Stimulated activated CD8-positive, alpha-beta memory T cell treated with anti-CD3 and anti-CD28 coated beads, Interleukin-15, amount 100 ng/mL, for 4 hours (primary cell): Measurements from ENCODE around the gene SLC24A3.
"Not testable (repeated sequence)": the region's sequence is repeated elsewhere in the genome, so short reads cannot be mapped to it uniquely, and the experiment has no call there.

ENCODE experiments used
- DNase-seq, 2 donors: peaks; one replicate each; pipeline ENCODE4 v3.0.0-alpha.2; 2020; ENCODE audit warnings: low read depth in 2 of 2

SLC24A3 gene

DNA sequence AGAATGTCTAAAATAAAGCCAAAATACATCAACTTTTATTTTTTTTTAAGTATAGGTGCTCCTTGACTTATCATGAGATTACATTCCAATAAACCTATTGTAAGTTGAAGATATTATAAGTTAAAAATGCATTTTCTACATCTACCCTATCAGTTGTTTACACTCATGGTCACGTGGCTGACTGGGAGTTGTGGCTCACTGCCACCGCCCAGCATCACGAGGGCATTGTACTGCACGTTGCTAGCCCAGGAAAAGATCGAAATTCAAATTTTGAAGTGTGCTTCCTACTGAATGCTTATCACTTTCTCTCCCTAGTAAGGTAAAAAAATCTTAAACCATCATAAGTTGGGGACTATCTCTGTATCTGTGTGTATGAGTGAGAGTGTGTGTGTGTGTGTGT is 419.0 kb downstream of the SLC24A3 start:
- no peak for DNase-seq

DNA sequence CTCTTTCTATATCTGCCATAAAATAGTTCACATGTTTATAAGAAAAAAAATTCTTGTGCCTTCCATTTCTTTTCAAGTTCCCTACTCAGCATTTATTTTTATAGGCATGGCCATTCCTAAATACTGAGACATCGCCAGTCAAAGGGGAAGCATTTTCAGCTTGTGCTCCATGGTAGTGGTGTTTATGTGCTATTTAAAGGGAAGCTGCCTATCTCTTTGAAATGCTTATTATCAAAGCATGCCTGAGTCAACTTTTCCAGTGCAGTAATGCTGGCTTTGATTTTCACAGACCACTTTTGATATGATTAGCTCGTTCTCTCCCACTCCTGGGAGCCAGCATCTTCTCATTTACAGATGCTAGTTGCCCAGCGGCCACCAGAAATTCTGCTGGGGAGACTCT is 421.5 kb downstream of the SLC24A3 start:
- DNase-seq: no peak

DNA sequence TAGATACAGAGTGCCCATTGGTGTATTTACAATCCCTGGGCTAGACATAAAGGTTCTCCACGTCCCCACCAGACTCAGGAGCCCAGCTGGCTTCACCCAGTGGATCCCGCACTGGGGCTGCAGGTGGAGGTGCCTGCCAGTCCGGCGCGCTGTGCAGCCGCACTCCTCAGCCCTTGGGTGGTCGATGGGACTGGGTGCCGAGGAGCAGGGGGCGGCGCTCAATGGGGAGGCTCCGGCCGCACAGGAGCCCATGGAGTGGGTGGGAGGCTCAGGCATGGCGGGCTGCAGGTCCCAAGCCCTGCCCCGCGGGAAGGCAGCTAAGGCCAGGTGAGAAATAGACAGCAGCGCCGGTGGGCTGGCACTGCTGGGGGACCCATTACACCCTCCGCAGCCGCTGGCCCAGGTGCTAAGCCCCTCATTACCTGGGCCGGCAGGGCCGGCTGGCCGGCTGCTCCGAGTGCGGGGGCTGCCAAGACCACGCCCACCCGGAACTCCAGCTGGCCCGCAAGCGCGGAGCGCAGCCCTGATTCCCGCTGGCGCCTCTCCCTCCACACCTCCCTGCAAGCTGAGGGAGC is 427.1 kb downstream of the SLC24A3 start:
- DNase-seq: not testable (repeated sequence)

DNA sequence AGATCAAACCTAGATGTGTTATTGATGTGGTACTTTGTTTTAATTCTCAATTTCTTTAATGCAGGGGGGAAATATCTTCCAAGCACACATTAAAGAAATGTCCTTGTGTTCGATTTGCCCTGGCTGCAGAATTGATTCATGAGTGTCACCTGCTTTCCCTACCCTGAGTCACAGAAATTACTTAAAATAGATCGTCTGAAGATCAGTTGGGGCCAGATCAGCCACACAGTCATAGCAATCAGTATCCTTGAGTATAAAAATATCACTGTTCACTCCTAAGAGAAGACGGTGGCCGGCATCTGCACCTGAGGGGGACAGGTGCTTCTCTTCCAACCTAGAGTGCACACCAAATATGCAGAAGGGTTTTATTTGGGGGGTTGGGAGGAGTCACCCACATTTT is 430.4 kb downstream of the SLC24A3 start:
- no peak for DNase-seq

DNA sequence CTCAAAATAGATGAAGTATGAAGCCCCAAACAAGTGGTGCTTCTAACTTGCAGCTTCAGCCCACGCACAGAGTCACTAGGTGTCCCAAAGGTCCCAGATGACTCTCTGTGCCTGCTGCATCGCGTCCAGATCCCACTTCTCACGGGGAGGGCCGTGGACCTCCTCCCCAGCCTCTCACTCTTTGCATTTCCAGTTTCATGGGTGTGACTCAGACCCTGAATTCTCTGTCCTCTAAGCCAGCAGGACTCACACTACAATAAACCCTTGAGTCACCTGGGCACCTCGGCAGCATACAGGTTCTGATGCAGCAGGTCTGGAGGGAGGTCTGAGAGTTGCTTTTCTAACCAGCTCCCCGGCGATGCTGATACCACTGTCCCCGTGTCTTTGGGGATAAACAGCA is 431.6 kb downstream of the SLC24A3 start:
- DNase-seq: no peak

DNA sequence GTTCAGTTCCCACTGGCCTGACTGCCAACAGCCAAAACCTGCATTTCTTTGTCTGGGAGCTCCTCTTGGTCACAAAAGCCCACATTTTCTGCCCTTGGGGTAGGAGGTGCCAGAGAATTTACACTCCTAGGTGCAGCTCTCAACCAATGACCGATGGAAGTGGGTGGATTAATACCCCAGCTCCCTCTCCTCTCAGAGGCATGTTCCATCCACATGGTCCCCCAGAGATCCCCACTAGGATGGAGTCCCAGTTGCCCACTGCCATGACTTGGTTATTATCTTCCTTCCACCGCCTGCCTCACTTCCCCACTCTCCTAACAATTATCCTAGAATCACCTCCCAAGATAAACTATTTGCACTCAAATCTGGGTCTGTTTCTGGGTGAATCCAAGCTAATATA is 434.5 kb downstream of the SLC24A3 start:
- DNase-seq: no peak

DNA sequence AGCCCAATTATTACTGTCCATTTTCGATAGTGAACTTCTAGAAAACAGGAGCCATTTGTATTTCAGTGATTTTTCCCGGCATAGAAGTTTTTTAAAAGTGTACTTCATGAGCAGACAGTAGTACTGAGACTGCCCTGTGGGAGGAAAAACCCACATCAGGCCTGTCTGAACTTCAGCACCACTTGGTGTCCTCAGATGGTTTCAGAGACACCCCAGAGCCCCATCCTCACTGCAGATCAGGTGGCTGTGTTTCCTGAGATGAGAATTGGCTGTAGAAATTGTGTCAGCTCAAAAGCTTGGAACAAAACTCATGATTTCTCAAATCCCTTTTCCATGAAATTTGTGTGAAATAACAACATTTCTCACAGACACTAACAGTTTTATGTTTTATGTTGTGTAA is 435.6 kb downstream of the SLC24A3 start:
- no peak for DNase-seq

DNA sequence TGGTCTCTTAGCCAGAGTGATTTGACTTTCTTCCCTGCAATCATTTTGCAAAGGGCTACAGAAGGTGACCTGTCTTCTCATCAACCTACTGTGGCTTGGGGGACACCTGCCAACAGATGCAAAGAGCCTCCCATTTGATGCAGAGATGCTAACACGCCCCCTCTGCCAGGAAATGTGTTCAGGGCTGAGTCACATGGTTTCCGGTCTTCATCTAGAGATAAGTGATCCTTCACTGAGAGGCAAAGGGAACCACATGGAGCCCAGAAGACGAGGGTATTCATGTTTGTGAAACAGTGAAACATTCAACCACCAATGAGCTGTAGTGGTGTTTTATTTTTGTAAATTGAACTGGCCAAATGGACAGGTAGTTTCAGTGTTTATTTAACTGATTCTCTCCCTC is 436.6 kb downstream of the SLC24A3 start:
- DNase-seq: no peak

DNA sequence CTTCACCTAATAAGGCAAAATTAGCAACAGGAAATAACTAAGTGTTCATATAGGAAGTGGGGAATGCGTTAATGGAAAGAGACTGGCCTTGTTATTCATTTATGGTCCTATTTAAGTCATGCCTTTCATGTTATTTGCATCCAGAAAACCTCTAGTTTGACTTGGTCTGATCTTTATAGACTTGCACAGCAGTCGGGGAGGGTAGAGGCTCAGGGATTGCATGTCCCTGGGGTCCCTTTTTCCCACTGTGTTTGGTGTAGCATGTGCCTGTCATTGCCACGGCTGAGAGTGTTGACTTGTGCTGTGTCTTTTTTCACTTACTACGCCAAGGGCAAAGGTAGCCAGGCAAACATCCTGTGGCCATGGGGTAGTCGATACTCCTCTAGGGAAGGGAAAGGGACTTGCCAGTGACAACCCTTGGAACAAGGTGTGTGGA is 440.2 kb downstream of the SLC24A3 start:
- DNase-seq: no peak

DNA sequence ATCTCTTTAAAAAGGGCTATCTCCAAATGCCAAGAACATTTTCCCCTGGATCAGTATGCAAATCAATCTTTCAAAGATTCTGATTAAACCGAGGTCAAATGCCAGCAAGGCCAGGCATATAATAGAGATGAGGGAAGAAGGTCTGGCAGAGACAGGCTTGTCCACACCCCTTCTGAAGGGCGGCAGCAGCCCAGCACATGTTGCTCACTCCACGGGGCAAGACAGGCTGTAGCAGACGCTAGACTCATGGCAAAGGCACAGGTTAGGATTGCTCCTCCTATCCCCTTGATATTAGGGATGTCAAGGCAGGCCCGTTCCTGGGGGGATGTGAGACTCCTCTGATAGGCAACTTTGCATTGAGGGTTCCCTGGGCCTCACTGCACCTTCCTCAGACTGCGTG is 440.9 kb downstream of the SLC24A3 start:
- no peak for DNase-seq

DNA sequence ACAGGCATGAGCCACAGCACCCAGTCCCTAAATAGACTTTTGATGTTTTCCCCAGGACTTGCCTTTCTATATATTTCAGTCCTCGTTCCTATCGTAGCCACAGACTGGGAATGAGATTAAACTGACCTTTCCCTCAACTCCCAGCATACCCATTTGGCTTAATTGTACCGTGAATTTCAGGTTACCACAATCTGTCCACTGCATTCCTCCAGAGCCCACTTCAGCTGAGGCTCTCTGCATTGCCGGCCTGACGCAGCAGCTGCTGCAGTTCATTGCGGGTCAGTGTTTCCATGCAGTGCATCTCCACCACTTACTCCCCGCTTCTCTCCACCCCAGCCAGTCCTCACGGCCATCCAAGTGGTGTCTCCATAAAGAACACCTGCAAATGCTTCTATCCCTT is 442.5 kb downstream of the SLC24A3 start:
- no peak for DNase-seq

DNA sequence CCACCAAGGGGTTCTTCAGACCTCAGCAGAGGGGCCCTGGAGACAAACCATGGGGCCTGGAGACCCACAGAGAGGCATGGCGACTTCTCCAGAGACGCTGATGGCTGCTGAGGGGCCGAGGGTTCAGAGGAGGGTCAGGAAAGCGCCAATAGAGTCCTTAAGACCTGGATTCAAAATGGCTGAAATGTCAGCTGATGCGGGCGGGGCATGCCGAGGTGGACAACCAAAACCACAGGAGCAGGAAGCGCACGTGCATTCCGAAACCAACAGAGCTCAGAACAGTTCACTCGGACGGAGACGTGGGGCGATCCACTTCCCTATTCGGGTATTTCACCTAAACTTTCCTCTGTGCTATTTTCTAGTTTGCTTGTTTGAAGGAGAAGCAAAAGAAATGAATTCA is 445.7 kb downstream of the SLC24A3 start:
- DNase-seq: no peak

DNA sequence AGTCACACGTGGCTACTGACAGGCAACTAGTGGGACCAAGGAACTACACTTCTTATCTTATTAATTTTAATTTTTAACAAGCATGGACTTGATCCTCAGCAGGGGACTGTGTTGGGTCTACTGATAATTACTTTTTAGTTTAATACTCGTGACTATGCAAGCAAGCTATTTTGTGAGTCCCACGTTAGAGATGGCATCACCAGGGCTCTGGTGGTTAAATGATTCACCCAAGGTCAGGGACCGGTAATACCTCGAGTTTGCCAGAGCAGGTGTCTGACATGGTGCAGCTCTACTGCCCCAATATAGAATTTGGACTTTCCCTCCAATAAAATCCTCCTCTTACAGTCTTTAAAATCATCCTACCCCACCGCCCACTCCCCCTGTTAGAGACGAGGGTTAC is 447.0 kb downstream of the SLC24A3 start:
- no peak for DNase-seq

DNA sequence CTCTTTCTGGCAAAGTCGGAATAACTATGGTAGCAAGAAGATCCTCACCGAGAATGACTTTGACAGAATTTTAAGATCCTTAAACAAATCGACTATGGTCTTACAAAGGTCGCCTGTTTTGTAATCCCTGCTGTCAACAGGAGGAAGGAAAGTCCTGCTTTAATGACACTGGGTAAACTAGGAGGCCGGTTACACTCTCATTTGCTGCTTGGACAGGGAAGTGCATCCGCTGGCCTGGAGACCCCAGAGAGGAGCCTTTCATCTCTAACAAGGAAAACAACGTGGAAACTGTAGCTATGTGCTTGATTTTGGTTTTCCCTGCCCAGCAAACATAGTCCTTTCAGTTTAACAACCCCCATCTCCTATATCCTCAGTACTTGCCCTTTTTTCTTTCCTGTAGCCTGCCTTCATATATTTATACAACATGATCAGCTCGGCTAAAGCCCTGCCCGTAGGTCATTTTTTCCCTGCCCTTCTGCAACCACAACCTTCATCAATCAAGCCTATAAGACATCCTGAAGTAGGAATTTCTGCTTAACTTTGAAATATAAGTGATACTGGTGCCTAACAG is 448.5 kb downstream of the SLC24A3 start:
- no peak for DNase-seq

DNA sequence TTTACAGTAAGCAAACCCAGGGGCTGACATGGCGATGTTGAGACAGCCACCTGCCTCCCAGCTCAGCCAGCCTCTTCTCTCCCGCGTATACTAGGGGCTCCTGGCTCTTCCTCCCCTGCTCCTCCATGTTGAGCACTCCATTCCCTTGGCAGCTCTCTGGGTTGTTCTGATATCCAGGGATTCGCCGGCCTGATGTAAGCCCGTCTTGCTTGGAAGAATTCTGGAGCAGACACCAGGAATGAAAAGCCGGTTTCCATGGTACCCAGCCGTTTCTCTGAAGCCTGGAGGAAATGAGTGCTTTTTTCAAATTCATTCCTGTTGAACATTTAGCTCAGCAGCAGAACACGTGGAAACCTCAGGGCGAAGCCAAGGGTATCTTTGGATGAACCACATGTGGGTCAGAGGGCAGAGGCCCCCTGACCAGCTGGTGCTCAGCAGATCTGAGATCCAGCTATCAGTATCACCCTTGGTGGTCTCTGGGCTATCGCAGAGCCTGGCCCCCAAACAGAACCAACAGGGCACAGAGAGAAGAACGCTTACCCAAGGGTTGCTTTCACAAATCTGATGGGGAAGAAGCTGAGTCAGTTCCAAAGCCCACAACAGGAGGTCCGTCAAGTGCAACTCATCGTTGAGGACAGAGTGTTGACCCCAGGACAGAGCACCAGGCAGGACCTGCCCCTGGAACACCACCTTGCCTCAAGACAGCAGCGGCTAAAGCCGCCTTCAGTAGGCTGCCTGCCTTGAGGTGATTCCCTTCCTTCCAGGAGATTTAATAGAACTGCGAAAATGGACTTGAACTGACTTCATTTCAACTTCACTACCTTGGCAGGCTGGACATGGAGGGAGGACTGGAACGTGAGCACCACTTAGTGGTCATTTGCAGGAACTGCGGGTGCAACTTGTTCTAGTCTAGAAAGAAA is 449.5 kb downstream of the SLC24A3 start:
- DNase-seq: no peak

DNA sequence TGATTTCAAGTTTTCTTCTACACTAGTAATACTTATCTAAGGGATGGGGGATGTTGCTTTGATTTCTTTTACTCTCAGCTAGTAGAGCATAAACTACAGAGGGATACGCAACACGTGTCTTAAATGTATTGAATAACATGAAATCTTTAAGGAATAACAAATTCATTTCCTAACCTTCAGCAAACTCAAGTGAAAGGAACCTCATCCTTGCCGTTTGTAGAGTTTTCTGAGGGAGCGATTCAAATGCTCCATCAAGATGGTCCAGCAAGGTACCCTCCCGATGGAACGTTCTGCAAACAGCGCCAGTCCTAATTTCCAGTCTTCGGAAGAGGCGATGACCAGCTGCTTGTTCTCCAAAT is 450.2 kb downstream of the SLC24A3 start:
- no peak for DNase-seq

DNA sequence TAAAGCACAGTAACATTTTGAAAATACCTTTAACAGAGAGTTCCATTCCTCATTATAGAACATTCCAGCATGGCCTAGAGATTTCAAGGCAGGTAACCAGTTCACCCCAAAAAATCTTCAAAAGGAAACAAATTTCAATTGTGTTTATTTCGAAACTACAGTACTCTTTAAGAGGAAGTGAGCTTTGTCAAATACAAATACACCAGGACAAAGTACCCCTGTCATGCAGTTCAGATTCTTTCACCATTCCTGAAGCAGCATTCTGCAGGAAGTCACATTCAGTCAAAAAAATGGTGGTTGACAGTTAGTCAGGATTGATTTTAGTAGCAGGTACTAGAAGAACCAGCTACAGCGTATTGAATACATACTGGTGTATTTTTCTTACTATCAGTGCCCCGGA is 456.0 kb downstream of the SLC24A3 start:
- no peak for DNase-seq

DNA sequence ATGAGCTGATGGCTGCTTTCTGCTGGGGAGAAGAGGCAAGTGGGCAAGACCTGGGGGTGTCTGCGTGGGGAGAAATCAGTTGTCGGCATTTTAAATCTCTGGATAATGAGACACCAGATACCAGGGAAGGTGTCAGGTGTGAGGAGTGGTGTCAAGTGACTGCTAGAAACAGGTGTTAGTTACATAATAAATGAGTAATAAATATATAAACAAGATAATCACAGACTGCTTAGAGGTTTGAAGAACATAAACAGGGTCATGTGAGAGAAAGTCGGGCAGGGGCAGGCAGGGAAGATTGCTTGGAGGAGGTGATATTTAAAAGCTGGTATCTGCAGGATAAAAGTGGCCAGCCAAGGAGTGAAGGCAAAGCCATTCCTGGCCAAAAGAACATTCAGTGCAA is 458.4 kb downstream of the SLC24A3 start:
- no peak for DNase-seq

DNA sequence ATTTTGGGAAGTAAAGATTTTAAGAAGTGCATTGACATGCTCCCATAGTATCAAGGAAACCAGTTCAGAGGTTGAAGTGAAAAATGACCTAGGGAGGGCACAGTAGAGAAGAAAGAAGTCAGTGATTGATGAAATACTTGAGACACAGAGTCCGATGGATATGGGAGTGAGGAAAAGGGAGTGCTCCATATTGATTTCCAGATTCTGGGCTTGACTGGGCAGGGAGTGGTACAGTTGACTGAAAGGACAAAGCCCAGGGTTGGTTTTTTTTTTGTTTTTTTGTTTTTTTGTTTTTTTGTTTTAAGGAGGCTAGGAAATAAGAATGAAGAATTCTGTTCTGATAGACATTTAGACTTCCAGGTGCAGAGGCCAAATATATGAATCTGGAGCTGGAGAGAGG is 458.9 kb downstream of the SLC24A3 start:
- DNase-seq: no peak

DNA sequence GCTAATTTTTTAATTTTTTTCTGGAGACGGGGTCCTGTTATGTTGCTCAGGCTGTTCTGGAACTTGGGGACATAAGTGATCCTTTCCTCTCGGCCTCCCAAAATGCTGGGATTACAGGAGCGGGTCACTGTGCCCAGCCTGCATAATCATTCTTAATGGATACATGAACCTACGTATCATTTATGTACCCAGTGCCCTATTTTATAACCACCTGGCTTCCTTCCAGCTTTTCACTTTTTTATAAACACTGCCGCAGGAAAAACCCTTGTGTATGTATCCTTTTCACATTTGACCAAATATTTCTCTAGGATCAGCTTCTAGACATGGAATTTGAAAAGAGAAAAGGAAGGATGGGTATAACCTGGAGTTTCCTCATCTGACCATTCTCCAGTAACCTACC is 460.1 kb downstream of the SLC24A3 start:
- no peak for DNase-seq

DNA sequence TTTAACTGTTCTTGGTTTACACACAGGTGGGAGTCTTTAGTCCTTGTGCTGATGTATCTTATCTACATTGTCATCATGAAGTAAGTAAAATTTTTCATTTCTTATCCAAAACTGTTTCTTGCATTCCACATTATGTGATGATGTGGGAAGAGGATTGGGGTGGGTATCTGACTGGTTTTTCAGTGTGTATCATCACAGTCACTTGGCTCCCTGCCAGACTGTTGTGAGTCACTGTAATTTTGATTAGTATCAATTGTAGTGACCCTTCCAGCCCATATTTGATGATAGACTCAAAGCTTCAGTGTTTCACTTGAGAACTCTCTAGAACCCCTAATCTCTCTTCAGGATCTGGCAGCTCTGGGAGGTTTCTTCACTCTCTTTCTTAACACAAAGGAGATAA is 461.1 kb downstream of the SLC24A3 start:
- DNase-seq: no peak

DNA sequence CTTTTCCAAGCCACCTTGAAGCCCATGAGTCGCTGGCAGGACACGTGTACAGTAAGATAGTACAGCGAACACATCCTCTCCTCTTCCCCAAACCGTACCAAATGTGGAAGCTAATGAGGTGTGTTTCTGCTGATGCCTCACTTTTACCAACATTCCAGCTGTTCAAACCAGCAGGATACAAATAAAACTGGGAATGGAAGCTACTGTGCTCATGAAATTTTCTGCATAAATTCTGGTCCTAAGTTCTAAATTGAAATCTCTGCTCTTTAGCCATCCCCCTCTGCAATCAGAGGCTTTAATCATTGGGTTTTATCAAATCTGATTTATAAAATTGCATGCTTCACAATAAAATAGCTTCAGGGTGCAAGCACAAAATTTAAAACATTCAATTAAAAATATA is 463.8 kb downstream of the SLC24A3 start:
- DNase-seq: no peak

DNA sequence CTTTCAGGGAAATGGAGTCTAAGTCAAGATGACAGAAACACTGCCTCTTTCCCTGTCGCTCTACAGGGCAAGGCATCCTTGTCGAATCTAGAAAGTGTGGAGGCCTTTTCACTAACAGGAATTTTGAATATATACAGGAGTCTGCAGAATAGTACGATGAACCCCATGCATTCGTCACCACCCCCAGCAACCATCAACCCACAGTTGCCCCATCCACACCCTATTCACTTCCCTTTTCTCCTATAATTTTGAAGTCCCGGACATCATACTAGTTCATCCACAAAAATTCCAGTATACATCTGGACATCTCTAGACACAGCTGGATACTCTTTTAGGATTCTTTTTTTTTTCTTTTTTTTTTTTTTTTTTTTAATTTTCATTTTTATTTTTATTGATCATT is 464.9 kb downstream of the SLC24A3 start:
- no peak for DNase-seq
